ENCODE data around the gene FAF1.
"Not testable (repeated sequence)": the region's sequence is repeated elsewhere in the genome, so short reads cannot be mapped to it uniquely, and the experiment has no call there.

FAF1 gene

GRCh38 chr1:50846224-50846839, 113.7 kb downstream of the FAF1 start:
- no peak for DNase-seq

- peak; percentile 28 for DNase-seq
These were observed 118.2 kb downstream of the FAF1 start for GRCh38 chr1:50841791-50842387.

- DNase-seq = no peak
These were observed 124.0 kb downstream of the FAF1 start for GRCh38 chr1:50836117-50836516.

GRCh38 chr1:50833216-50833615, 126.9 kb downstream of the FAF1 start:
- no peak for DNase-seq

GRCh38 chr1:50832167-50832566, 127.9 kb downstream of the FAF1 start:
- no peak for DNase-seq

GRCh38 chr1:50831300-50832061, 128.6 kb downstream of the FAF1 start:
- no peak for DNase-seq

- no peak for DNase-seq
These were observed 129.4 kb downstream of the FAF1 start for GRCh38 chr1:50830621-50831020.

- peak; percentile 6 for DNase-seq
These were observed 130.8 kb downstream of the FAF1 start for GRCh38 chr1:50829014-50829958.

GRCh38 chr1:50827546-50827945, 132.5 kb downstream of the FAF1 start:
- DNase-seq = no peak

- DNase-seq = not testable (repeated sequence)
These were observed 133.3 kb downstream of the FAF1 start for GRCh38 chr1:50826792-50827191.

- peak; percentile 4 for DNase-seq
These were observed 137.9 kb downstream of the FAF1 start for GRCh38 chr1:50822035-50822776.

GRCh38 chr1:50820545-50820944, 139.5 kb downstream of the FAF1 start:
- DNase-seq = no peak

GRCh38 chr1:50812346-50812745, 147.7 kb downstream of the FAF1 start:
- no peak for DNase-seq

- DNase-seq = no peak
These were observed 151.8 kb downstream of the FAF1 start for GRCh38 chr1:50808296-50808695.

GRCh38 chr1:50796272-50796671, 163.8 kb downstream of the FAF1 start:
- DNase-seq = no peak

- DNase-seq = no peak
These were observed 166.5 kb downstream of the FAF1 start for GRCh38 chr1:50793521-50793920.

GRCh38 chr1:50787266-50787665, 172.8 kb downstream of the FAF1 start:
- no peak for DNase-seq

- no peak for DNase-seq
These were observed 176.8 kb downstream of the FAF1 start for GRCh38 chr1:50783286-50783685.

GRCh38 chr1:50780797-50781196, 179.3 kb downstream of the FAF1 start:
- DNase-seq = no peak

GRCh38 chr1:50779801-50780200, 180.3 kb downstream of the FAF1 start:
- DNase-seq = no peak

GRCh38 chr1:50775740-50776139, 184.3 kb downstream of the FAF1 start:
- no peak for DNase-seq

GRCh38 chr1:50774759-50775351, 185.2 kb downstream of the FAF1 start:
- DNase-seq = peak; percentile 53

Data from fibroblast of skin of abdomen (primary cell).